Gastrocnemius medialis (tissue), 4 donors: ENCODE results near the gene MDFIC.

ENCODE experiments used
- POLR2A ChIP-seq, 2 donors: fragments of 450-650 bp; IDR thresholded peaks; one replicate each; pipeline ENCODE4 v1.6.1; 2017; ENCODE audit warnings: antibody characterized with exemption in 2 of 2, mild to moderate bottlenecking in 2 of 2, moderate library complexity in 2 of 2
- TF ChIP-seq, protein P1 (sequence below), 5 experiments: fragments of 450-650 bp in 3 of 5; fragments of 200-600 bp in 2 of 5; sonication (generic) in 2 of 5; IDR thresholded peaks in 4 of 5; conservative IDR thresholded peaks in 1 of 5; 1 replicate in 4 of 5; 2 replicates in 1 of 5; pipeline ENCODE4 v1.5.1; 2016 to 2019; ENCODE audit warnings: antibody characterized with exemption in 5 of 5, mild to moderate bottlenecking in 3 of 5, moderate library complexity in 3 of 5

DNA sequence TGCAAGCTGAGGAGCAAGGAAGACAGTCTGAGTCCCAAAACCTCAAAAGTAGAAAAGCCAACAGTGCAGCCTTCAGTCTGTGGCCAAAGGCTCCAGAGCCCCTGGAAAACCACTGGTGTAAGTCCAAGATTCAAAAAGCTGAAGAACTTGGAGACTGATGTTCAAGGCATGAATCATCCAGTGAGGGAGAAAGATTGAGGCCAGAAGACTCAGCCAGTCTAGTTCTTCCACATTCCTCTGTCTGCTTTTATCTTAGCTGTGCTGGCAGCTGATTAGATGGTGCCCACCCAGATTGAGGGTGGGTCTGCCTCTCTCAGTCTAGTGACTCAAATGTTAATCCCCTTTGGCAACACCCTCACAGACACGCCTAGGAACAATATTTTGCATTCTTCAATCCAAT, 20.1 kb upstream of the MDFIC start:
- TF ChIP-seq, protein P1, sequence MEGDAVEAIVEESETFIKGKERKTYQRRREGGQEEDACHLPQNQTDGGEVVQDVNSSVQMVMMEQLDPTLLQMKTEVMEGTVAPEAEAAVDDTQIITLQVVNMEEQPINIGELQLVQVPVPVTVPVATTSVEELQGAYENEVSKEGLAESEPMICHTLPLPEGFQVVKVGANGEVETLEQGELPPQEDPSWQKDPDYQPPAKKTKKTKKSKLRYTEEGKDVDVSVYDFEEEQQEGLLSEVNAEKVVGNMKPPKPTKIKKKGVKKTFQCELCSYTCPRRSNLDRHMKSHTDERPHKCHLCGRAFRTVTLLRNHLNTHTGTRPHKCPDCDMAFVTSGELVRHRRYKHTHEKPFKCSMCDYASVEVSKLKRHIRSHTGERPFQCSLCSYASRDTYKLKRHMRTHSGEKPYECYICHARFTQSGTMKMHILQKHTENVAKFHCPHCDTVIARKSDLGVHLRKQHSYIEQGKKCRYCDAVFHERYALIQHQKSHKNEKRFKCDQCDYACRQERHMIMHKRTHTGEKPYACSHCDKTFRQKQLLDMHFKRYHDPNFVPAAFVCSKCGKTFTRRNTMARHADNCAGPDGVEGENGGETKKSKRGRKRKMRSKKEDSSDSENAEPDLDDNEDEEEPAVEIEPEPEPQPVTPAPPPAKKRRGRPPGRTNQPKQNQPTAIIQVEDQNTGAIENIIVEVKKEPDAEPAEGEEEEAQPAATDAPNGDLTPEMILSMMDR (IDR thresholded peaks at IDR 0.05 in 4 of 5, conservative IDR thresholded peaks at IDR 0.05 in 1 of 5): no peak
- no peak for TF ChIP-seq POLR2A (IDR thresholded peaks at IDR 0.05)
